Activated CD4-positive, alpha-beta T cell treated with anti-CD3 and anti-CD28 coated beads, Interleukin-2, amount 50 U/mL, for 1 hour (primary cell): ENCODE measurements around the gene YIPF6.
"Not testable (repeated sequence)": the region's sequence is repeated elsewhere in the genome, so short reads cannot be mapped to it uniquely, and the experiment has no call there.

Source experiments
- DNase-seq: peaks from one replicate; pipeline ENCODE4 v3.0.0-alpha.2; 2020

The YIPF6 gene

GRCh38 chrX:68508799-68509198 lies 9.9 kb downstream of the YIPF6 start:
- no peak for DNase-seq

- no peak for DNase-seq
Observed at GRCh38 chrX:68511255-68511654, 12.4 kb downstream of the YIPF6 start.

- DNase-seq = not testable (repeated sequence)
Observed at GRCh38 chrX:68524680-68525079, 25.8 kb downstream of the YIPF6 start.

- DNase-seq = no peak
Observed at GRCh38 chrX:68532831-68533533, 34.1 kb downstream of the YIPF6 start.

- DNase-seq = no peak
Observed at GRCh38 chrX:68533656-68534055, 34.8 kb downstream of the YIPF6 start.

- no peak for DNase-seq
Observed at GRCh38 chrX:68534691-68535090, 35.8 kb downstream of the YIPF6 start.

- no peak for DNase-seq
Observed at GRCh38 chrX:68536429-68536828, 37.6 kb downstream of the YIPF6 start.

GRCh38 chrX:68536884-68537283 lies 38.0 kb downstream of the YIPF6 start:
- DNase-seq = no peak

- no peak for DNase-seq
Observed at GRCh38 chrX:68550193-68550592, 51.3 kb downstream of the YIPF6 start.

GRCh38 chrX:68556036-68556435 lies 57.2 kb downstream of the YIPF6 start:
- DNase-seq = no peak

GRCh38 chrX:68557126-68557525 lies 58.3 kb downstream of the YIPF6 start:
- DNase-seq = not testable (repeated sequence)

- DNase-seq = not testable (repeated sequence)
Observed at GRCh38 chrX:68559905-68560304, 61.1 kb downstream of the YIPF6 start.

- DNase-seq = no peak
Observed at GRCh38 chrX:68568136-68568535, 69.3 kb downstream of the YIPF6 start.

GRCh38 chrX:68570598-68570997 lies 71.7 kb downstream of the YIPF6 start:
- DNase-seq = no peak

GRCh38 chrX:68571292-68571609 lies 72.4 kb downstream of the YIPF6 start:
- no peak for DNase-seq

GRCh38 chrX:68571610-68572311 lies 72.9 kb downstream of the YIPF6 start:
- no peak for DNase-seq

GRCh38 chrX:68574240-68574639 lies 75.4 kb downstream of the YIPF6 start:
- DNase-seq = no peak

GRCh38 chrX:68579810-68580209 lies 81.0 kb downstream of the YIPF6 start:
- no peak for DNase-seq

GRCh38 chrX:68584221-68584620 lies 85.4 kb downstream of the YIPF6 start:
- DNase-seq = no peak
